HPDE6-E6E7 (cell line): ENCODE measurements around the gene PRDX6.
"Not testable (repeated sequence)": the region's sequence is repeated elsewhere in the genome, so short reads cannot be mapped to it uniquely, and the experiment has no call there.

Experiments
- DNase-seq: peaks from one replicate; pipeline ENCODE4 v3.0.0; 2011; ENCODE audit warnings: missing footprints; ENCODE audit errors: extremely low spot score

Gene PRDX6

GRCh38 chr1:173477286-173478093, at the start of gene PRDX6:
PRDX6 (plus strand) TSS chr1:173477335; CDS start chr1:173477398, 63 bp downstream.
- DNase-seq, result peak; percentile 43

GRCh38 chr1:173429471-173430402, 47.4 kb upstream of the PRDX6 start:
- DNase-seq, result peak; percentile 46

GRCh38 chr1:173430677-173431303, 46.3 kb upstream of the PRDX6 start:
- no peak for DNase-seq

GRCh38 chr1:173431304-173432045, 45.7 kb upstream of the PRDX6 start:
- DNase-seq, result peak; percentile 42

- no peak for DNase-seq
Observed at GRCh38 chr1:173432331-173432730, 44.8 kb upstream of the PRDX6 start.

- DNase-seq, result no peak
Observed at GRCh38 chr1:173433751-173434326, 43.3 kb upstream of the PRDX6 start.

- no peak for DNase-seq
Observed at GRCh38 chr1:173436841-173437428, 40.2 kb upstream of the PRDX6 start.

- no peak for DNase-seq
Observed at GRCh38 chr1:173438675-173439074, 38.5 kb upstream of the PRDX6 start.

GRCh38 chr1:173440430-173440829, 36.7 kb upstream of the PRDX6 start:
- DNase-seq, result no peak

- no peak for DNase-seq
Observed at GRCh38 chr1:173444757-173445156, 32.4 kb upstream of the PRDX6 start.

GRCh38 chr1:173445164-173445563, 32.0 kb upstream of the PRDX6 start:
- no peak for DNase-seq

GRCh38 chr1:173445656-173446055, 31.5 kb upstream of the PRDX6 start:
- no peak for DNase-seq

- no peak for DNase-seq
Observed at GRCh38 chr1:173447224-173447623, 29.9 kb upstream of the PRDX6 start.

GRCh38 chr1:173448945-173449344, 28.2 kb upstream of the PRDX6 start:
- no peak for DNase-seq

GRCh38 chr1:173451981-173452380, 25.2 kb upstream of the PRDX6 start:
- DNase-seq, result no peak

- no peak for DNase-seq
Observed at GRCh38 chr1:173453982-173454381, 23.2 kb upstream of the PRDX6 start.

- DNase-seq, result no peak
Observed at GRCh38 chr1:173454966-173455524, 22.1 kb upstream of the PRDX6 start.

GRCh38 chr1:173459885-173460284, 17.2 kb upstream of the PRDX6 start:
- DNase-seq, result no peak

GRCh38 chr1:173462666-173463065, 14.5 kb upstream of the PRDX6 start:
- DNase-seq, result not testable (repeated sequence)

- not testable (repeated sequence) for DNase-seq
Observed at GRCh38 chr1:173464185-173464584, 12.9 kb upstream of the PRDX6 start.
